Caki2 (cell line): ENCODE results near the gene SNRNP48. TPM values are rescaled to one million over a fixed set of nuclear protein-coding genes. Genes with fewer than 3 reads are reported as not detected.

Source experiments
- DNase-seq: peaks from one replicate; pipeline ENCODE4 v3.0.0-alpha.2; 2015; ENCODE audit warnings: low read depth
- in situ Hi-C: cut with HindIII; loops from 2 replicates; pipeline ENCODE4 v1.10.0; 2016; ENCODE audit warnings: low sequenced_read_pairs, low pct_unique_long_range_greater_than_20kb, mixed read lengths
- total RNA-seq: library from RNA; depleted of rRNA; stranded (reverse); fragments of >200 nt; shearing (Covaris generic); gene quantifications from 2 replicates; pipeline ENCODE4 v1.2.3, GENCODE V29; 2014; ENCODE audit warnings: low replicate concordance

Gene SNRNP48
- total RNA-seq, 1 experiment from 2014 or later, result 8.6 TPM

DNA sequence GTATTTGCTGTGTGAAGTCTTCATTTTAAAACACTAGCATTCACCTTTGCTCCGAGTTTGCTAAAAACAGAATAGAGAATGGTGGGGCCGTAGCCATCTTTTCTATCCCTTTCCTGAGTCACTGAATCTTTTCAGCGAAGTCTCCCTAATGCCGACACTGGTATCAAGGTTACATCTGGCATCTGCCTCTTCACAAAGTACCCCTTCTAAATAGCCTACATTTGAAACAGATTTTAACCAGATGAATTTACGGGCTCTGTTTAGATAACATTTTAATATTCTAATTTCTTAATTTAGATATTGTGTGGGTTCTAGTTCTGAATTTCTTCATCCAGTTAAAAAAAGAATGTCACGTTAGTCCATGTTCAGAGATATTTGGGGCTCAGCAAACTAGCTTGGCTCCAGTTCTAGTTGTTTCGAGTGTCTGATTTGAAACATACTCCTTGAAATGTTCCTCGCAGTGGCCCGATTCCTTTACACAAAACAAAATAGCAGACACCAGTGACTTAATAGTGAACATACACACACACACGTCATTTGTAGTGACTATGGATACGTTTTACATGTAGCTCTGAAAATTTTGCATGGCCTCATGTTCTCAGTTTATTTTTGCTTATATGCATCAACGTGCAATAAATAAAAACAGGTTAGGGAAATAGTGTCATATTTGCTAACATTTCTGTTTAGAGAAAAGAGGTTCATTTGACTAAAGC is 33.4 kb upstream of the SNRNP48 start:
- in situ Hi-C loops, result no loop called here
- no peak for DNase-seq

DNA sequence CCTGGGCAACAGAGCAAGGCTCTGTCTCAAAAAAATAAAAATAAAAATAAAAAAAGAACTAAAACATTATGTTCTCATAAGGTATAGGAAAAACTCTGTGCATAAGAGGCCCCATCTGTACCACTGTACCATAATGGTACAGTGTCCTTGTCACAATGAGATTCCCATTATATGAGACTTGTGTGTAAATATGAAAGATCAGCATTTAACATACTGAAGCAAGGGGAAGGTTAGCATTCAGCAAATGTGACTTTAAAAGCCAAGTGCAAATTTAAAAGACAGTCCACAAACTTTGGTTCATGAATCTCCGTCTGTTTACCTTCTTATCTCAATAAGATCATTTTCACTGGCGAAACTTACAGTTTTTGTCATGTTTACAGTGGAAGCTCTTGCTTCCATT is 32.3 kb upstream of the SNRNP48 start:
- in situ Hi-C loops, result no loop called here
- no peak for DNase-seq

DNA sequence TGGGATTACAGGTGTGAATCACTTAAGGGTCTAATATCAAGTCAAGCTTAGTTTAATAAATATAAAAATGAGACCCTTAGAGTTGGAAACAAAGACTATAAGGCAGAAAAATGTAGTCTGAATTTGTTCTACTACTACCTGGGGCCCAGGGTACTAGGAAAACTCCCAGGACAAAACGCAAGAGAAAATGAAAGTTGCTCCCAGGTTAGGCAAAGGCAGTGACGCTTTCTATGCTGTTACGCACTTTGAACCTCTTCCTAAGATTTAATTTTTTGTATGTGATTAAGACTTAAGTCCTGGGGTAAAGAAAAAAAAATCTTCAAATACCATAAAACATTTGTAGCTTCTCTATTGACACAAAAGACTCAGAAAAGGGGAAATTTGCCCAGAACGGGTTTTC is 31.2 kb upstream of the SNRNP48 start:
- DNase-seq, result no peak
- in situ Hi-C loops, result no loop called here

DNA sequence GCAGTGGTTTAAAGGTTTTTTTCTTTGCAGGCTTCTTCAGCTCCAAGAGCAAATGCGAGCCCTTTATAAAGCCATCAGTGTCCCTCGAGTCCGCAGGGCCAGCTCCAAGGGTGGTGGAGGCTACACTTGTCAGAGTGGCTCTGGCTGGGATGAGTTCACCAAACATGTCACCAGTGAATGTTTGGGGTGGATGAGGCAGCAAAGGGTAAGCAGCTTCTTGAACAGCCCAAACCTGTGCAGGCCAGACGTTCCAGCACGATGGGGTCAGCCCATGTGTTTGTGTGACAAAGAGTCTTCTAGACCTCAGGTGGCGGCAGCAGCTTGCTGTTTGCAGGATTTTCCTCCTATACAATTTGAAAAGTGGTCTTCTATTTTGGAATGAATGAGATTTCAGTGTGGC is 30.8 kb upstream of the SNRNP48 start:
- in situ Hi-C loops, result no loop called here
- DNase-seq, result no peak

DNA sequence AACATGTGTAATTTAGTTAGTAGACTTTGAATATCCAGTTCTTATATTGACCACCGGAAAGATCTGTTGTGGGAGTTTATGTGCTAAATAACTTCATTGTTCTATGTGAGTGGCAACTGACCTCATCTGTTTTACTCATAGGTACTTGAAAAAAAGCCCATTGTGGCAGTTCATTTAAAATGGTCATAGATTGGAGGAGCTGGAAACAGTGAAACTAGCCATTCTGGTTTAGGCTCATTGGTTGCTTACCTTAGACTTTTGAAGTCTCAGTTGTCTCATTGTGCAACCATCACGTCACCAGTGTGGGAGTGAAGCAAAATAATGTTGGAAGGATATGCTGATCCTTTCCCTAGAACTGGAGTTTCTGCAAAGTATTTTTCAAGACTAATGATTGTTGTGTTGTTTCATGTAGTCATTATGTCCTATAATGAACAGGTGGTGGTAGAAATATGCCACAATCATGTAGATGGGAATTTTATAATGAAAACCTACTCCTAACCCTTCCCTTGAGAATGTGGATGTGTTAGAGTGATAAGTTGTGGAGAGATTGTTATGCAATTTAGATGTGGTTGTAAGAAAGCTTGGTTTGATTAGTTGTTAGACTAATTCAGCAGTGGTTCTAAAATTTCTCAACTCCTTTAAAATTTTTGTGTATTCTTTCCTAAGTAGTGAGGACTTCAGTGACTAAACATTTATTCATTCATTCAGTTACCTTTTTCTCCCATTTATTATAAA is 30.2 kb upstream of the SNRNP48 start:
- in situ Hi-C loops, result no loop called here
- DNase-seq, result no peak

DNA sequence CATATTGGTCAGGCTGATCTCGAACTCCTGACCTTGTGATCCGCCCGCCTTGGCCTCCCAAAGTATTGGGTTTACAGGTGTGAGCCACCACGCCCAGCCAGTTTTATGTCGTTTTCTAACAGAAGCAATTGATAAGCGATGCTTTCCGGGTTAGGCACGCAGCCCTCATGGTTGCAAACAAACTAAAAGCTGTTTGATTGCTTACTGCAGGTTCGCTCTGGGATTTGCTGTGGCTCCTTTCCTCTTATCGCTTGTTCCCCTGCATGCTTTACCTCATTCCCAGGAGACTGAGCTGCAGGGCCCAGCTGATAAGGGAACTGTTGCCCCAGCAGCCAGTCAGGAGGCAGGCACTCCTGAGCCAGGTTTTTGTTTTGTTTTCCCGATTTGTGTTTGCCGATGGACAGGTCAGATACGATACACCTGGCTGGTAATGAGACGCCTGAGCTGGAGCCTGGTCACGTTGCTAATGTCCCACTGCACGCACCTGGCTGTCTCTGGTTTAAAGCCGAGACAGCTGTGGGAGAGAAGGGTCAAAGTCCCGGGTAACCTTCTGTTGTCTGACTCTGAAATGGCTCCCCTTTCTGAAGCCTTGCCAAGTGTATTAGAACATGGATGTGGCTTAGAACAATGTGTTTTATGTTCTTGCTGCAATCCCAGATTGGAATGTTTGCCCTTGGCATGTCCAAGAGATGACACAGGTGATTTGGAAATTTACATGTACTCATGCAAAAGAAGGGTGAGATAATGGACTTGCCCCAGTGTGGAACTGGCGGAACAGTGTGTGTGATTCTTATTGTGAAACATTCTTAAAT is 28.6 kb upstream of the SNRNP48 start:
- no peak for DNase-seq
- in situ Hi-C loops, result no loop called here

DNA sequence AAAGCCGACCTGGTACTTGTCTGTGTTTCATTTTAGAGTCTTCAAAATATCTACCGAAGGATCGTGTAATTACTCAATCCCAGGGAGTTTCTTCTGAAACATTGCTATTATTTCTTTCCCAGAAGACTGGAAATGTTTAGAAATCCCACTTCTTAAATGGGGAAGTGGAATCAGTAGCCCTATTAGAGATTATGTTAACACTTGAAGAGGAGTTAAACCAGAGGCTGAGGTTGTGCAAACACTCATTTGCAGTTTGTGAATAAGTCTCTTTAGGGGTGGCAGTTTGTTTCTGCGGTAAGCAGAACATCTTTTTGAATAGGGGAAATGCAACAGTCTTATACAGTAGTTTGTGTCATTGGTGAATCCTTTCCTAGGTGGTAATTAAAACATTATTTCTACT is 27.2 kb upstream of the SNRNP48 start:
- in situ Hi-C loops, result no loop called here
- no peak for DNase-seq

DNA sequence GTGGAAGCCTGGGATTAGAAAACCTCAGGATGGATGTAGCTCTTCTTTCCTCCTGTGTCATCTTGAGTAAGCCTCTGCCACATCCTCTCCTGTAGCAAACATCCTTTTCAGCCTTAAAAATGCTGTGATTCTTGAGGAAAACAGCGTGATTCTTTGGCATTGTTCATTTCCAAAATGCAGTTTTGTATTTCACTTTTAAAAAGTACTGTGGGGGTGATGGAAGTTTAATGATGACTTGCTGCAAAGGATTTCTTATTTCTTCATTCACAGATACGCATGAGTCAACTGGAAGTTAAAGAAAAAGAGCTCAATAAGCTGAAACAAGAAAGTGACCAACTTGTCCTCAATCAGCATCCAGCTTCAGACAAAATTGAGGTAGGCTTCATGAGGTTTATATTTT is 23.9 kb upstream of the SNRNP48 start:
- in situ Hi-C loops, result no loop called here
- DNase-seq, result no peak

DNA sequence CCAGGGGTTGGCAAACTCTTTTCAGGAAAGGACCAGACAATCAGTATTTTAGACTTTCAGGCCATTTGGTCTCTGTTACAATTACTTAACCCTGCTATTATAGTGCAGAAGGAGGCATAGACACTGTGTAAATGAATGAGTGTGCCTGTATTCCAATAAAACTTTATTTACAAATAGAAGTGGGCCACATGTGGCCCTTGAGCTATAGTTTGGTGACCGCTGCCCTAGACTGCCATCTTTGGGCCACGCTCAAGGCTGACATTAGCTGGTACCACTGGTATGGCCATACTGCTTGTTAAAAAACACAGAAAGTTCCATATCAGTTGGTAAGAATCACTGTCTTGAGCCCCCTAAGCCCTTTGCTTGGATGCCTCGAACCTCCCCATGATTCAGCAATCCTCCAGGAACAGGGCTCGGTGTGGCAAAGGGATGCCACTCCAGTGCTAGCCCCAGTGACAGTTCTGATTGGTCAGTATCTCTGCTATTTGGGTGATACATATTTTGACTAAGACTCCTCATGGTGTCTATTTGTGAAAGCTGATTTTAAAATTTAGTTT is 23.3 kb upstream of the SNRNP48 start:
- in situ Hi-C loops, result no loop called here
- DNase-seq, result no peak

DNA sequence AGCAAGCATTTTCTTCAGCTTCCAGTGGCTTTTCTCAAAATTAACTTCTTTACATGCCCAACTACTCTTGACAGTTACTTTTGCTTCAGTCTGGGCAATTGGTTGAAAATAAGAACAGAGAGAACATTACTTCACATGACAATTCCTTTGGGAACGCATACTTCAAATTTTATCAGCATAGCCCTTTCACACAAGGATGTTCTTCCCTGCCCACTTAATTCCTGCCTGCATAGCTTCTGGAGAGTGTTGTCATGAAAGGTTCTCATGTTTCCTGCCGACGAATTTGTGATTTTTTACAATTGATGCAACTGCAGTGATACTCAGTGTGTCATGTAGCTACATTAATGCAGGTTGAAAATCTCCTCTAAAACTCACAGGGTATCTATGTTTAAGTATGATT is 22.0 kb upstream of the SNRNP48 start:
- in situ Hi-C loops, result no loop called here
- DNase-seq, result no peak

DNA sequence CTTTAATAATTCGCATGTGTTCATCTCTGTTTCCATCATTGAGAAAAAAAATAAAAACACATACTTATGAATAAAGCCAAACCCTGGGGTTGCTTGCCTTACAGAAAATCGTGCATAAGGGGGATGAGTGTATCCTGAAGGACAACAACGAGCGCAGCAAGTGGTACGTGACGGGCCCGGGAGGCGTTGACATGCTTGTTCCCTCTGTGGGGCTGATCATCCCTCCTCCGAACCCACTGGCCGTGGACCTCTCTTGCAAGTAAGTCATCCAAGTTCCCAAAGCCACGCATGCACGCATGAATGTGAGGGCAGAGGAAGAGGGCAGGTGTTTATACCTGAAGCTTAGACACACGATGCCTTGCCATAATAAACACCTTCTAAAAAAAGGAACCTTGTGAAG is 20.9 kb upstream of the SNRNP48 start:
- no peak for DNase-seq
- in situ Hi-C loops, result no loop called here

DNA sequence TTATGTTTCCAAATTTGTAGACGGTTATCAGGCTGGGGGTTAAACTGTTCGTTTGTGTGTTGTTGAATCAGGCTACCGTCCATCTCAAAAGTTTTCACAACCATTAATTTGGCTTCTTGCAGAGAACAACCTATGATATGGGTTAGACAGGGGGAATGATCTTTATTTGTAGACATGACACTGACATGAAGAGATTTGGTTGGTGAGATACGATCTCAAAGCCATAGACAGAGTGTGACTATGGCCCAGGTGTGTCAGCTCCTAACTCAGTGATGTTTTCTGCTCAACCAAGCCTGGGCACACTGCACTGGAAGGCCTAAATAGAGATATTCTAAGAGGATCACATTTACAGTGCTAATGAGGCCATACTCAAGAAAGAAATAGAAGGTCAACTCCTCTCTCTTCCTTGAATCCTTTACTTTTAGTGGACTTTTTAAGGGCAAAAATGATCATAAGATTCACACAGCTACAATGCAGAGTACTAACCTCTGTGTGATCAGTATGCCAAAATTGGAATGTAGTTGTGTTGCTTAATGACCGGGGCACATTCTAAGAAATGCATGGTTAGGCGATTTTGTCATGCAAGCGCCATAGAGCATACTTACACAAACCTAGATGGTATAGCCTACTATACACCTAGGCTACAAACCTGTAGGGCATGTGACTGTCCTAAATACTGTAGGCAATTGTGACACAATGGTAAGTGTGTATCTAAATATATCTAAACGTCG is 17.6 kb upstream of the SNRNP48 start:
- no peak for DNase-seq
- in situ Hi-C loops, result no loop called here

DNA sequence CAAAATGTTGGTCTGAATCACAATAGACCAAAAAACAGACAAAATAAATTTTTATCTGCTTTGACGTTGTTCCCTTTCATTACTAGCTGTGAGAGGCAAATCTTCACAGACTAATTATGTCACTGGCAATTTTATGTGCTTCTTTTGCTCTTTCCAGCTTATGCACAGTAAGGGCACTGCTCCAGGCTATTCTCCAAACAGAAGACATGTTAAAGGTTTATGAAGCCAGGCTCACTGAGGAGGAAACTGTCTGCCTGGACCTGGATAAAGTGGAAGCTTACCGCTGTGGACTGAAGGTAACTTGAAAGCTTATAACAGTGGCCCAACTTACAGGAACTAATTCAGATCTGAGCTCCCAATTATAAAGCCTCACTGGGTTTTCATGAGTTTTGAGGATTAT is 15.5 kb upstream of the SNRNP48 start:
- in situ Hi-C loops, result no loop called here
- no peak for DNase-seq

DNA sequence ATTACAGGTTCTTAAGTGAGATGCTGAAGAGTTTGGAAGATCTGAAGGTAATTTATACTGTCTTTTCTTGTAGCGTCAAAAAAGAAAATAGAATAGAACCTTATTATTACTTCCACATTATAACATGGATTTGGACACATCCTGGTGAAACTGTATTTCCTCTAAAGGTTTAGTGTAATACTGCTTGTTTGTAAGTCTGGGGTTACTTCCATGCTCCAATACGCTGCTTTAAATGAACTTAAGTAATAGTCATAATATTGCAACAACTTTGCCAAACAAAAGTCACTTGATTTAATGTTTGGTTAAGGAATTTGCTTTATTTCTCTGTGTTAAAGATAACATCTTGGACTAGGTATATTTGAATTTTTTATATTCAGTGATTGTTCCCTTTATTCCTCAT is 11.5 kb upstream of the SNRNP48 start:
- no peak for DNase-seq
- in situ Hi-C loops, result no loop called here

DNA sequence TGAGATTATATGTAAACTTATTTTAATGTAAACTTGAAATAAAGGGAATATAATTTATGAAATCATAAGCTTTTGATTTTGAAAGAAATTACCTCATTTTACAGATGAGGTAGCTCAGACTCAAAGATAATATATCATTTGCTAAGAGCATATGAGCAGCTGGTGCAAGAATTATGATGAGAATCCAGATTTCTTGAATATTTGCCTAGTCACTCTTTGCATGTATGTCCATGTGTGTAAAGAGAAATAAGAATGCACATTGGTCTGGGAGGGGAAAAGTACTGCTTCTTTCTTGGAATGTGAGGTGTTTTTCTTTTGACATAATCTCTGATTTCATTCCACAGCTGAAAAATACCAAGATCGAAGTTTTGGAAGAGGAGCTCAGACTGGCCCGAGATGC is 11.1 kb upstream of the SNRNP48 start:
- no peak for DNase-seq
- in situ Hi-C loops, result no loop called here

DNA sequence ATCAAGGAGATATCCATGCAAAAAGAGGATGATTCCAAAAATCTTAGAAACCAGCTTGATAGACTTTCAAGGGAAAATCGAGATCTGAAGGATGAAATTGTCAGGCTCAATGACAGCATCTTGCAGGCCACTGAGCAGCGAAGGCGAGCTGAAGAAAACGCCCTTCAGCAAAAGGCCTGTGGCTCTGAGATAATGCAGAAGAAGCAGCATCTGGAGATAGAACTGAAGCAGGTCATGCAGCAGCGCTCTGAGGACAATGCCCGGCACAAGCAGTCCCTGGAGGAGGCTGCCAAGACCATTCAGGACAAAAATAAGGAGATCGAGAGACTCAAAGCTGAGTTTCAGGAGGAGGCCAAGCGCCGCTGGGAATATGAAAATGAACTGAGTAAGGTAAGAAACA is 10.1 kb upstream of the SNRNP48 start:
- no peak for DNase-seq
- in situ Hi-C loops, result no loop called here

DNA sequence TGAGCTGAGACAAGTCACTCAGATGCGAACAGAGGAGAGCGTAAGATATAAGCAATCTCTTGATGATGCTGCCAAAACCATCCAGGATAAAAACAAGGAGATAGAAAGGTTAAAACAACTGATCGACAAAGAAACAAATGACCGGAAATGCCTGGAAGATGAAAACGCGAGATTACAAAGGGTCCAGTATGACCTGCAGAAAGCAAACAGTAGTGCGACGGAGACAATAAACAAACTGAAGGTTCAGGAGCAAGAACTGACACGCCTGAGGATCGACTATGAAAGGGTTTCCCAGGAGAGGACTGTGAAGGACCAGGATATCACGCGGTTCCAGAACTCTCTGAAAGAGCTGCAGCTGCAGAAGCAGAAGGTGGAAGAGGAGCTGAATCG is 9.5 kb upstream of the SNRNP48 start:
- in situ Hi-C loops, result no loop called here
- no peak for DNase-seq

DNA sequence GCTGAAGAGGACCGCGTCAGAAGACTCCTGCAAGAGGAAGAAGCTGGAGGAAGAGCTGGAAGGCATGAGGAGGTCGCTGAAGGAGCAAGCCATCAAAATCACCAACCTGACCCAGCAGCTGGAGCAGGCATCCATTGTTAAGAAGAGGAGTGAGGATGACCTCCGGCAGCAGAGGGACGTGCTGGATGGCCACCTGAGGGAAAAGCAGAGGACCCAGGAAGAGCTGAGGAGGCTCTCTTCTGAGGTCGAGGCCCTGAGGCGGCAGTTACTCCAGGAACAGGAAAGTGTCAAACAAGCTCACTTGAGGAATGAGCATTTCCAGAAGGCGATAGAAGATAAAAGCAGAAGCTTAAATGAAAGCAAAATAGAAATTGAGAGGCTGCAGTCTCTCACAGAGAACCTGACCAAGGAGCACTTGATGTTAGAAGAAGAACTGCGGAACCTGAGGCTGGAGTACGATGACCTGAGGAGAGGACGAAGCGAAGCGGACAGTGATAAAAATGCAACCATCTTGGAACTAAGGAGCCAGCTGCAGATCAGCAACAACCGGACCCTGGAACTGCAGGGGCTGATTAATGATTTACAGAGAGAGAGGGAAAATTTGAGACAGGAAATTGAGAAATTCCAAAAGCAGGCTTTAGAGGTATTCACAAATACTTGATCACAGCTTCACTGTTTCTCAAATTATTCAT is 8.9 kb upstream of the SNRNP48 start:
- DNase-seq, result no peak
- in situ Hi-C loops, result no loop called here
